GM06990 (cell line): Measurements from ENCODE around the gene ZRANB1.

ENCODE experiments used
- DNase-seq: peaks from one replicate; pipeline ENCODE4 v3.0.0-alpha.2; 2011; ENCODE audit not compliant: insufficient read length; ENCODE audit errors: extremely low read depth
- H3K27me3 ChIP-seq: replicated peaks from 2 replicates; pipeline ENCODE4 v1.6.0; 2011; ENCODE audit warnings: low read length; ENCODE audit not compliant: control insufficient read depth, insufficient read depth
- H3K36me3 ChIP-seq: 2 replicates; pipeline ENCODE4 v1.5.1; 2011; ENCODE audit warnings: low read length; ENCODE audit not compliant: control insufficient read depth, insufficient read depth
- H3K4me3 ChIP-seq: replicated peaks from 2 replicates; pipeline ENCODE4 v1.5.1; 2011; ENCODE audit warnings: low read depth, mild to moderate bottlenecking, control low read depth, low read length
- TF ChIP-seq, protein P1 (sequence below): IDR thresholded peaks from 2 replicates; pipeline ENCODE4 v1.5.1; 2011; ENCODE audit warnings: low read length, control low read depth, mild to moderate bottlenecking, inconsistent platforms; ENCODE audit not compliant: insufficient read depth, poor library complexity, severe bottlenecking

The ZRANB1 gene

DNA sequence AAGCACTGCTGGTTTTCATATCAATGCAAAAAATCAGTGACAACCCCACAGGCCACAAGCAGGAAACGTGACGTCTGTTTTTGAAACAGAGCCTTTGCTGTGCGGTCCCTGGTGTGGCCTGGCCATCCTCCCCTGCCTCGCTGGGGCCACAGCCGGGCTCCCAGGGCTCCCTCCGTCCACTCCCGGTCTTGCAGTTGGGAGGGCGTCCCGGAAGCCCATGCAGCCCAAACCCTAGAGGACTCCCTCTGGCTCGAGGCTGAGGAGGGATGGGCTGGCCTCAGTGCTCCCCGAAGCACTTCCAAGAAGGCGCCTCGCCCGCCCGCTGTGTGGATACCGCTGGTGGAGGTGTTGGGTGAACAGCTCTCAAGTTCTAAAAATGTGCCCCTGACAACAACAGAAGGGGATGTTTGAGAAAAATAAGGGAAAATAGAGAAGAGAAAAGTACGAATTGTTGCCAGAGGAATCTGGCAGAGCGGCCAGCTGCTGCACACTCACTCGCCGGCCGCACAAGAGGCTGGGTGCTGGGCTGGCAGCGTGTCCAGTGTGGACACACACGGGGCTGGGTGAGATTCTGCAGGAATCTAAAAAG lies 73.5 kb downstream of the ZRANB1 start:
- no peak for DNase-seq
- H3K4me3 ChIP-seq = no peak overlapping the region
- TF ChIP-seq, protein P1, sequence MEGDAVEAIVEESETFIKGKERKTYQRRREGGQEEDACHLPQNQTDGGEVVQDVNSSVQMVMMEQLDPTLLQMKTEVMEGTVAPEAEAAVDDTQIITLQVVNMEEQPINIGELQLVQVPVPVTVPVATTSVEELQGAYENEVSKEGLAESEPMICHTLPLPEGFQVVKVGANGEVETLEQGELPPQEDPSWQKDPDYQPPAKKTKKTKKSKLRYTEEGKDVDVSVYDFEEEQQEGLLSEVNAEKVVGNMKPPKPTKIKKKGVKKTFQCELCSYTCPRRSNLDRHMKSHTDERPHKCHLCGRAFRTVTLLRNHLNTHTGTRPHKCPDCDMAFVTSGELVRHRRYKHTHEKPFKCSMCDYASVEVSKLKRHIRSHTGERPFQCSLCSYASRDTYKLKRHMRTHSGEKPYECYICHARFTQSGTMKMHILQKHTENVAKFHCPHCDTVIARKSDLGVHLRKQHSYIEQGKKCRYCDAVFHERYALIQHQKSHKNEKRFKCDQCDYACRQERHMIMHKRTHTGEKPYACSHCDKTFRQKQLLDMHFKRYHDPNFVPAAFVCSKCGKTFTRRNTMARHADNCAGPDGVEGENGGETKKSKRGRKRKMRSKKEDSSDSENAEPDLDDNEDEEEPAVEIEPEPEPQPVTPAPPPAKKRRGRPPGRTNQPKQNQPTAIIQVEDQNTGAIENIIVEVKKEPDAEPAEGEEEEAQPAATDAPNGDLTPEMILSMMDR = no peak
- H3K36me3 ChIP-seq = no peaks in the 10 kb centered on the region
- peaks cover 3% of the 10 kb centered on the region for H3K27me3 ChIP-seq

DNA sequence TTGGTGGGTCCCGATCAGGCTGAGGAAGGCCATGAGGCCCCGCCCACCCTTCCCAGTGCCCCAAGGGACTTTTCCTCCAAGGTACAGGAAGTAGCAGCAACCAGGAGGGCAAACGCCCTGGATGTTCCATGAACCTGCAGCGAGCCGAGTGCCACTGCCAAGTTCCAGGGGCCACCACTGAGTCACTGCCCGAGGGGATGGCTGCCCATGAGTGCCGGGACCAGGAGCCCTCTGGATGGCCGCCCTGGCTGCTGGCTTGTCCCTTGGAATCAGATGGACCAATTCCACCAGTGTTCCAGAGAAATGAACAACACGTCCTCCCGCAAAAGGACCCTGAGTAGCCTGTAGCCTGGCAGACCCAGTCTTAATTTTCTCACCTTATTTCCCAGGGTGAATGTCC lies 74.2 kb downstream of the ZRANB1 start:
- no peaks in the 10 kb centered on the region for H3K36me3 ChIP-seq
- no peak overlapping the region for H3K4me3 ChIP-seq
- H3K27me3 ChIP-seq = peaks cover 3% of the 10 kb centered on the region; the same call in 1 of the 2 replicates
- TF ChIP-seq, protein P1 = no peak
- no peak for DNase-seq

DNA sequence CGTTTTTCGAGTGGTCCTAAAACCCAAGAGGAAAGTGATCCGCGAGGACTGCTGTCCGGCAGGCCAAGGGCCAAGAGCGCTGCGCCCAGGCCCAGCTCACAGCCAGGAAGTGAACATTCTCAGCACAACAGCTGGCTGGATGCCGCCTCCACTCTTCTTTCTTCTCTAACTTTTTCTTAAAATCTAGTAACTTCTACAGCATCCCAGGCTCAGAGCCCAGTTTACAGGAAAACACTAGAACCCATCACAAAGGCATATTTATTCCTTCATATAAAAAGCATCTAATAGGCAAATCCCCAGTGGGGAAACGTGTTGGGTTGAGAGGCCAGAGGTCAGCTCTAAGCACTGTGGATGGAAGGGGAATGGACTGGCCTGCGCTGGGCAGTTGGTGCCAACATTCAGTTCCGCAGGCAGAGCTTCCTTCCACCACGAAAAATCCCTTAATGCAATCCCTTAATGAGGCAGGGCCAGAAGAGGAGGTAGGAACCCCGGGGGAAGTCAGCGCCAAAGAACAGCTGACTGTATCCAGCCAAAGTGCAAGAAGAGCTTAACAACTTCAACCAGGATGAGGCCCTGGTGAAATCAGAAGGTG lies 74.8 kb downstream of the ZRANB1 start:
- TF ChIP-seq, protein P1 = no peak

DNA sequence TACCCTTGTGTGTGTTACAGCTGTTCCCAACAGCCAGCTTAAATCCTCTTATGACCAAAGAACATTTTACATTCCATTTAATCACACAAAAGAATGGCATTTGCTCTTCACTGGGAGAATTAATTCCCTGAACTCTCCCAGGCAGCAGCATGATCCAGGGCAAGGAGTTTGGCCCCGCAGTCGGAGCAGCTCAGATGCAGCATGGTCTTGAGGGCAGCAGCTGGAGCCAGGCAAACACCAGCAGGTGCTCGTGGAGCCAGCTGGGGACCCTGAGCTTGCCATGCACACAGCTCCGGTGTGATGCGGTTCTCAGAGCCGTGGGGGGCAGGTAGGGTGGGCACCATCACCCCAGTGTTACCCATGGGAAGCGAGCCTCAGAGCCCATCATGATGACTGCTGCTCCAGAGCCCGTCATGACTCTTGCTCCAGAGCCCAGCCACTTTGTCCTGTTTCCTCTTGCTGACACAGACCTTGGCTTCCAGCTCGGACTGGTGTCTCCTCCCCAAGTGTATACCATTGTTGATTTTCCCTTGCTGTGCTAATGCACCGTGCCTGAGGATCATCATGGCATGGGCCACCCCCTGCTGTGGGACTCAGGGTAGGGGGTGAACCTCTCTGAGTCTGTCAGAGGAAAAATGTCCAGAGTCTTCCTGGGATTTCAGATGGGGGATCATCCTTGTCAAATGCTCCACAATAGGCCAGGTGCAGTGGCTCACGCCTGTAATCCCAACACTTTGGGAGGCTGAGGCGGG lies 75.8 kb downstream of the ZRANB1 start:
- no peak overlapping the region for H3K4me3 ChIP-seq
- TF ChIP-seq, protein P1 = no peak
- no peaks in the 10 kb centered on the region for H3K36me3 ChIP-seq
- peaks cover 3% of the 10 kb centered on the region; the same call in 1 of the 2 replicates for H3K27me3 ChIP-seq
- no peak for DNase-seq

More for the DNA sequence above, 74.8 kb downstream of the ZRANB1 start:
- DNase-seq = no peak
- no peaks in the 10 kb centered on the region for H3K36me3 ChIP-seq
- H3K27me3 ChIP-seq = peaks cover 3% of the 10 kb centered on the region; the same call in 1 of the 2 replicates
- no peak overlapping the region for H3K4me3 ChIP-seq

DNA sequence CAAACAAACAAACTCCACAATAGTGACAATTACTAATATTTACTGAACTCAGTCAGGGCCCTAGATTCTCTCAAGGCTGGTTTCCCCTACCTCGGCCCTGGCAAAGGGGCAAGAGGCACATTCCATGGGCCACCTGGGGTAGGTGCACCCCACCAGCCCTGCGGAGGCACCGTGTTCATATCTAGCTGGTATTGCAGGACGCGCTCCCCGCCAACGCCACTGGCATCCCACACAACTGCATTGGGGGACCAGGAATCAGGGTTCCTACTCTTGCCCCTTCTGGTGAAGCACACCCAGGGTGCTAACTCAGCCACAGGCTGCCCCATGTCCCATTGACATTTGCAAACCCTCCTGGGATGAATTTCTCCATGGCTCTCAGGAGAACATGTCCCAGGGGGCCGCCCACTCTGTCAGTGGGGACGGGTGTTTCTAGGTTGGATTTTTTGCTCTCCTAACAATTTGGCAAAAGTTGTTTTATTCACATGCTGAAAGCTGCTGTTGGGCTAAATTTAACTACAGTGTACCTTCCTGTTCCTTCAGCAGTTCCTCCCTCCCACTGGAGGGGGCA lies 76.7 kb downstream of the ZRANB1 start:
- TF ChIP-seq, protein P1 = no peak
- no peak overlapping the region for H3K4me3 ChIP-seq
- H3K36me3 ChIP-seq = no peaks in the 10 kb centered on the region
- no peak for DNase-seq
- peaks cover 3% of the 10 kb centered on the region; the same call in 1 of the 2 replicates for H3K27me3 ChIP-seq
